ENCODE measurements around the gene TADA2B. TPM values are rescaled to one million over a fixed set of nuclear protein-coding genes. Genes with fewer than 3 reads are reported as not detected.
A peak's percentile ranks its signal among the peaks of the same experiment; 100 is the strongest.

Gene TADA2B
- total RNA-seq, 5 donors from 2014 or later (not counting 1 experiment from before 2014, with no cell fraction given) = 36.6 to 44.8 (median 42.3) TPM

DNA sequence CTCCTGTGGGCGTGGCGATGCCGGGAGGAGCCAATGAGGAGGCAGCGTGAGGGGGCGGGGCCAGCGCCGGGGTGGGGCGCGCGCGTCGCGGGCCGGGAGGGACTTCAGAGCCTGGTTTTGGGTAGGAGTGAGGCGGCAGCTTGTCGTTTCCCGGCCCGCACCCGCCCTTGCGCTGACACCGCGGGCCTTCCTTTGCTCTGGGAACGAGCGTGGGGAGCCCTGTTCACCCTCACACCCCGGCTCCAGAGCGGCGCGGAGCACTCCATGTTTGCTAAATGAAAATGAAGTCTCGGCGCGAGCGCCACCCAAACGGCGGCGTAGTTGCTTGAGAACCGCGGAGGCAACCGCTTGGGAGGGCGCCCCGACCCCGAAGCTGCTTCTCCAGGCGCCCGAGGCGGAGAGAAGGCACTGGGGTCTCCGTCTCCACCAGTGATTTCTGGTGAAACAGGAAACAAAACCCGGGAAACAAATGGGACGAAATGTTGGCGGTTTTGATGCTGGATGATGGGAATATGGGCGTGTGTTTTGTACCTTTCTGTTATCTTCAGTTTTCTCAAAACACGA is 25.2 kb downstream of the TADA2B start:
- peaks cover 0 to 2% of the 10 kb centered on the region in 2 donors for H3K27me3 Mint-ChIP-seq
- Histone ChIP-seq H3K27me3 (replicated peaks in 1 of 2; ENCODE audit: control insufficient read depth in 2 of 2, extremely low read depth in 1 of 2, insufficient read depth in 2 of 2, low read length in 1 of 2) (peaks cover 0 to 7% of the 10 kb centered on the region in 2 experiments), H3K27ac (ENCODE audit: low read length) (peak overlapping the region; percentile 45), H3K4me1 (ENCODE audit: control insufficient read depth in 1 of 2, extremely low read depth in 1 of 2, insufficient read depth in 2 of 2, low read length in 2 of 2) (peaks cover 11 to 50% of the 10 kb centered on the region in 2 experiments), H3K9me3 (no peaks in the 10 kb centered on the region), H3K36me3 (ENCODE audit: control insufficient read depth in 2 of 2, extremely low read depth in 1 of 2, insufficient read depth in 1 of 2, low read length in 1 of 2) (peaks cover 0 to 14% of the 10 kb centered on the region in 2 donors), H3K4me3 (ENCODE audit: control insufficient read depth in 1 of 2, extremely low read depth in 1 of 2, low read length in 1 of 2) (peak overlapping the region; percentile 55 to 78)
- H3K4me3 Mint-ChIP-seq = peak overlapping the region; percentile 90 to 97 (median 93)
- H3K9me3 Mint-ChIP-seq = no peaks in the 10 kb centered on the region
- DNase-seq = peak in 1 of 35 experiments; percentile 100
- peaks cover 18% of the 10 kb centered on the region for H3K36me3 Mint-ChIP-seq
- under 1% methylated on average over 46 of the region's 50 CpGs for WGBS (ENCODE audit: insufficient coverage)
- ATAC-seq (replicated peaks in 1 of 4) = no peak
- H3K27ac Mint-ChIP-seq = peak overlapping the region; percentile 96
- peaks cover 42 to 57% (median 55%) of the 10 kb centered on the region in 3 donors for H3K4me1 Mint-ChIP-seq
- CTCF ChIA-PET = interaction anchor here (0.8 to 6.4 kb wide), 11 partner anchors 23 to 393 kb away, joined by 4 to 69 read pairs (median 6); partner anchors contain the start of genes TADA2B (in 1 of the 2) and TBC1D14 (in 1 of the 2)
- POLR2A ChIA-PET = interaction anchor here in 1 of 2 donors (0.5 to 2.3 kb wide), 6 partner anchors 26 to 493 kb away, joined by 3 to 11 read pairs (median 4); partner anchors contain the start of genes MAN2B2 and TADA2B

DNA sequence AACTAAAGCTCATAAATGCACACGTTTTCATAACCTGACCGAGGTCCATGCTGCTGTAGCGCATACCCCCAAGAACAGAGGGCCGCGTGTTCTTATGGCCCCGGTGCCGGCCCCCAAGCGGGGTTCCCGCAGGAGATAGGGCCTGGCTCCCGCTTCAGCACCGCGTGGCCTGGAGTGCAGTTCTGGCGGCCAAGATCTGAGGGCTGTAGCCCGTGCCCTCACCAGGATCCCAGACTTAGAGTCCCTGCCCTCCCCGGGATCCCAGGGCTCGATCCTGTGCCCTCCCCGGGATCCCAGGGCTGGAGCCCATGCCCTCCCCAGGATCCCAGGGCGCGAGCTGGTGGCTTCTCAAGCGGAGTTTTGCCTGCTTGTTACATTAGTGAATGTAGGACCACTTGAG is 25.7 kb downstream of the TADA2B start:
- Mint-ChIP-seq H3K4me3 (peak overlapping the region; percentile 90 to 97 (median 93)), H3K4me1 (peaks cover 42 to 55% (median 50%) of the 10 kb centered on the region in 3 donors), H3K36me3 (peaks cover 13% of the 10 kb centered on the region), H3K9me3 (no peaks in the 10 kb centered on the region), H3K27ac (peak overlapping the region; percentile 96), H3K27me3 (peaks cover 0 to 2% of the 10 kb centered on the region in 2 donors)
- H3K4me3 ChIP-seq (ENCODE audit: control insufficient read depth in 1 of 2, extremely low read depth in 1 of 2, low read length in 1 of 2) = peak overlapping the region; percentile 55 to 78
- ChIA-PET CTCF (interaction anchor here (0.6 to 6.4 kb wide), 14 partner anchors 23 to 438 kb away, joined by 3 to 69 read pairs (median 4); partner anchors contain the start of gene TADA2B (in 1 of the 2)), POLR2A (interaction anchor here (0.8 to 2.3 kb wide), 4 partner anchors 28 to 394 kb away, joined by 3 to 11 read pairs (median 4); a partner anchor contains a TSS)
- peak overlapping the region; percentile 45 for H3K27ac ChIP-seq (ENCODE audit: low read length)
- peaks cover 11 to 48% of the 10 kb centered on the region in 2 experiments for H3K4me1 ChIP-seq (ENCODE audit: control insufficient read depth in 1 of 2, extremely low read depth in 1 of 2, insufficient read depth in 2 of 2, low read length in 2 of 2)
- peaks cover 0 to 11% of the 10 kb centered on the region in 2 experiments for H3K27me3 ChIP-seq (replicated peaks in 1 of 2; ENCODE audit: control insufficient read depth in 2 of 2, extremely low read depth in 1 of 2, insufficient read depth in 2 of 2, low read length in 1 of 2)
- H3K9me3 ChIP-seq = no peaks in the 10 kb centered on the region
- DNase-seq (no peak), ATAC-seq (replicated peaks in 1 of 4) (no peak)
- peaks cover 0 to 9% of the 10 kb centered on the region in 2 donors for H3K36me3 ChIP-seq (ENCODE audit: control insufficient read depth in 2 of 2, extremely low read depth in 1 of 2, insufficient read depth in 1 of 2, low read length in 1 of 2)
- WGBS (ENCODE audit: insufficient coverage) = 26% methylated on average over 16 of the region's 20 CpGs

GRCh38 chr4:7070729-7071511 is 27.7 kb downstream of the TADA2B start:
- Histone ChIP-seq H3K27ac (ENCODE audit: low read length) (no peak overlapping the region), H3K27me3 (replicated peaks in 1 of 2; ENCODE audit: control insufficient read depth in 2 of 2, extremely low read depth in 1 of 2, insufficient read depth in 2 of 2, low read length in 1 of 2) (peaks cover 0 to 14% of the 10 kb centered on the region in 2 experiments), H3K9me3 (no peaks in the 10 kb centered on the region), H3K36me3 (ENCODE audit: control insufficient read depth in 2 of 2, extremely low read depth in 1 of 2, insufficient read depth in 1 of 2, low read length in 1 of 2) (no peaks in the 10 kb centered on the region), H3K4me3 (ENCODE audit: control insufficient read depth in 1 of 2, extremely low read depth in 1 of 2, low read length in 1 of 2) (no peak overlapping the region), H3K4me1 (ENCODE audit: control insufficient read depth in 1 of 2, extremely low read depth in 1 of 2, insufficient read depth in 2 of 2, low read length in 2 of 2) (peaks cover 9 to 31% of the 10 kb centered on the region in 2 experiments)
- H3K27me3 Mint-ChIP-seq = peaks cover 0 to 2% of the 10 kb centered on the region in 2 donors
- H3K9me3 Mint-ChIP-seq = no peaks in the 10 kb centered on the region
- POLR2A ChIA-PET = interaction anchor here in 1 of 2 donors (1.2 kb wide), 1 partner anchor 28 kb away, joined by 3 read pairs; a partner anchor contains a TSS
- H3K36me3 Mint-ChIP-seq = peaks cover 3% of the 10 kb centered on the region
- ATAC-seq (replicated peaks in 1 of 4) = peak; percentile 14 to 20 (median 15)
- 29% methylated on average over 21 of the region's 23 CpGs for WGBS (ENCODE audit: insufficient coverage)
- H3K4me3 Mint-ChIP-seq = peak overlapping the region; percentile 10 to 57 (median 39)
- DNase-seq = peak; percentile 65 to 91 (median 81)
- H3K27ac Mint-ChIP-seq = peak overlapping the region; percentile 36 to 55
- peaks cover 28 to 38% (median 33%) of the 10 kb centered on the region in 3 donors for H3K4me1 Mint-ChIP-seq
- CTCF ChIA-PET = interaction anchor here (0.5 to 6.4 kb wide), 14 partner anchors 29 to 1288 kb away, joined by 3 to 69 read pairs (median 4); partner anchors contain the start of genes AFAP1 (in 1 of the 2) and TADA2B (in 1 of the 2)

DNA sequence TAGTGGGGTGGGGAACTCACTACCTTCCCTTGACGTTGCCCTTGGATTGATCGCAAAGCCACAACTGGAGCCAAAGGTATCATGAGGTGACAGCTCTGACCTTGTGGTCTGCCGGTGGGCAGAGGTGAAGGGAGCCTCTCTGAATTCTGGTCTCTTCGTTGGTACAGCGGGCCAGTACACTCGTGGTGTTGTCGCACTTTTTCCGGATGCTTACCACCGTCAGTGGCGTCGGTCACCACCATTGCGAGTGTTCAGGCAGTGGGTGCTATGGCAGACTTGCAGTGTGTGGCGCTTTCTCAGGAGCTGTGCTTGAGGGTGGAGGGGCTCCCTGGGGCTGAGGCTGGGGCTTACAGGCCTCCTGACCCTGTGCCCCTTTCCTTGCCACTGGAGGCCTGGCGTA is 29.9 kb downstream of the TADA2B start:
- ATAC-seq (replicated peaks in 1 of 4) = no peak
- ChIA-PET POLR2A (no interaction called here), CTCF (interaction anchor here (0.6 to 1.6 kb wide), 3 partner anchors 29 to 1087 kb away, joined by 3 to 4 read pairs (median 3); no protein-coding TSS in a partner anchor)
- Histone ChIP-seq H3K4me3 (ENCODE audit: control insufficient read depth in 1 of 2, extremely low read depth in 1 of 2, low read length in 1 of 2) (no peak overlapping the region), H3K9me3 (no peaks in the 10 kb centered on the region), H3K36me3 (ENCODE audit: control insufficient read depth in 2 of 2, extremely low read depth in 1 of 2, insufficient read depth in 1 of 2, low read length in 1 of 2) (no peaks in the 10 kb centered on the region), H3K27me3 (replicated peaks in 1 of 2; ENCODE audit: control insufficient read depth in 2 of 2, extremely low read depth in 1 of 2, insufficient read depth in 2 of 2, low read length in 1 of 2) (peaks cover 0 to 17% of the 10 kb centered on the region in 2 experiments), H3K27ac (ENCODE audit: low read length) (no peak overlapping the region), H3K4me1 (ENCODE audit: control insufficient read depth in 1 of 2, extremely low read depth in 1 of 2, insufficient read depth in 2 of 2, low read length in 2 of 2) (peaks cover 2 to 16% of the 10 kb centered on the region in 2 experiments)
- Mint-ChIP-seq H3K4me3 (no peak overlapping the region), H3K36me3 (no peaks in the 10 kb centered on the region), H3K4me1 (peaks cover 15 to 20% (median 17%) of the 10 kb centered on the region in 3 donors), H3K9me3 (no peaks in the 10 kb centered on the region), H3K27ac (no peak overlapping the region), H3K27me3 (peaks cover 0 to 5% of the 10 kb centered on the region in 2 donors)
- WGBS (ENCODE audit: insufficient coverage) = 88% methylated on average over 14 of the region's 14 CpGs
- DNase-seq = no peak

GRCh38 chr4:7073526-7074390 is 30.6 kb downstream of the TADA2B start:
- Histone ChIP-seq H3K9me3 (no peaks in the 10 kb centered on the region), H3K27me3 (replicated peaks in 1 of 2; ENCODE audit: control insufficient read depth in 2 of 2, extremely low read depth in 1 of 2, insufficient read depth in 2 of 2, low read length in 1 of 2) (peaks cover 0 to 17% of the 10 kb centered on the region in 2 experiments), H3K27ac (ENCODE audit: low read length) (no peak overlapping the region), H3K36me3 (ENCODE audit: control insufficient read depth in 2 of 2, extremely low read depth in 1 of 2, insufficient read depth in 1 of 2, low read length in 1 of 2) (no peaks in the 10 kb centered on the region), H3K4me1 (ENCODE audit: control insufficient read depth in 1 of 2, extremely low read depth in 1 of 2, insufficient read depth in 2 of 2, low read length in 2 of 2) (peaks cover 2 to 12% of the 10 kb centered on the region in 2 experiments), H3K4me3 (ENCODE audit: control insufficient read depth in 1 of 2, extremely low read depth in 1 of 2, low read length in 1 of 2) (no peak overlapping the region)
- 72% methylated on average over 18 of the region's 18 CpGs for WGBS (ENCODE audit: insufficient coverage)
- peak in 1 of 35 experiments; percentile 50 for DNase-seq
- H3K4me1 Mint-ChIP-seq = peaks cover 9 to 13% (median 11%) of the 10 kb centered on the region in 3 donors
- no peaks in the 10 kb centered on the region for H3K36me3 Mint-ChIP-seq
- peaks cover 0 to 5% of the 10 kb centered on the region in 2 donors for H3K27me3 Mint-ChIP-seq
- ChIA-PET POLR2A (no interaction called here), CTCF (interaction anchor here (0.6 to 1.6 kb wide), 4 partner anchors 29 to 822 kb away, joined by 3 to 11 read pairs (median 4); no protein-coding TSS in a partner anchor)
- H3K4me3 Mint-ChIP-seq = no peak overlapping the region
- H3K9me3 Mint-ChIP-seq = no peaks in the 10 kb centered on the region
- peak in 1 of 4 experiments; percentile 24 for ATAC-seq (replicated peaks in 1 of 4)
- H3K27ac Mint-ChIP-seq = no peak overlapping the region
